Measurements from ENCODE around the gene APBA2.

Gene APBA2

DNA sequence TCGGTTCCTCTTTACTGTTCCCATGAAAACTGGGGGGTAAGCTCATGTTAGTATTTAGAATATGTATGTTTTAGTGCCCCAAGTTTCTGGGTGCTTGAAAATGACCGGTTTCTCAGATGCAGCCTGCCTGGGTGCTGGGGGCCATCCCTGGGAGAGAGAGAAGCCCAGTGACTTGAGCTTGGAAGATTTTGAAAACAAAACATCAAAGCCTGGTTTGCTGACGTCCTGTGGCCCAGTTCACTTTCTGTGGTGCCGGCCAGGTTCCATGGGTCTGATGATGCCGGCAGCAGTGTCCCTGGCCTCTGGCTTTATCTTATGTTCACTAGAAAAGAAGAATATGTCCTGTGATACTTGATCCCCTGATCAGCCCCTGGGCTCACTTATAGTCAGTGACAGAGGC lies 17.1 kb downstream of the APBA2 start:
- Histone ChIP-seq H3K79me2 (ENCODE audit: insufficient read depth, low read length) (no peaks in the 10 kb centered on the region), H3K9me3 (ENCODE audit: insufficient read depth, low read length, severe bottlenecking) (no peaks in the 10 kb centered on the region), H2AFZ (ENCODE audit: low read depth, low read length) (no peak overlapping the region), H3K27ac (ENCODE audit: low read length) (no peak overlapping the region), H3K4me1 (ENCODE audit: insufficient read depth, low read length) (no peaks in the 10 kb centered on the region), H3K4me2 (ENCODE audit: insufficient read depth, low read length) (no peak overlapping the region), H3K9ac (ENCODE audit: low read depth, low read length) (no peak overlapping the region), H3K27me3 (ENCODE audit: insufficient read depth, low read length, poor library complexity) (no peaks in the 10 kb centered on the region), H3K4me3 (ENCODE audit: low read depth in 1 of 2, low read length in 2 of 2) (no peak overlapping the region), H3K36me3 (ENCODE audit: insufficient read depth, low read length) (no peaks in the 10 kb centered on the region), H4K20me1 (ENCODE audit: insufficient read depth, low read length) (no peaks in the 10 kb centered on the region)
- ATAC-seq (ENCODE audit: insufficient read depth, low read depth), result no peak
- TF ChIP-seq, protein P1, sequence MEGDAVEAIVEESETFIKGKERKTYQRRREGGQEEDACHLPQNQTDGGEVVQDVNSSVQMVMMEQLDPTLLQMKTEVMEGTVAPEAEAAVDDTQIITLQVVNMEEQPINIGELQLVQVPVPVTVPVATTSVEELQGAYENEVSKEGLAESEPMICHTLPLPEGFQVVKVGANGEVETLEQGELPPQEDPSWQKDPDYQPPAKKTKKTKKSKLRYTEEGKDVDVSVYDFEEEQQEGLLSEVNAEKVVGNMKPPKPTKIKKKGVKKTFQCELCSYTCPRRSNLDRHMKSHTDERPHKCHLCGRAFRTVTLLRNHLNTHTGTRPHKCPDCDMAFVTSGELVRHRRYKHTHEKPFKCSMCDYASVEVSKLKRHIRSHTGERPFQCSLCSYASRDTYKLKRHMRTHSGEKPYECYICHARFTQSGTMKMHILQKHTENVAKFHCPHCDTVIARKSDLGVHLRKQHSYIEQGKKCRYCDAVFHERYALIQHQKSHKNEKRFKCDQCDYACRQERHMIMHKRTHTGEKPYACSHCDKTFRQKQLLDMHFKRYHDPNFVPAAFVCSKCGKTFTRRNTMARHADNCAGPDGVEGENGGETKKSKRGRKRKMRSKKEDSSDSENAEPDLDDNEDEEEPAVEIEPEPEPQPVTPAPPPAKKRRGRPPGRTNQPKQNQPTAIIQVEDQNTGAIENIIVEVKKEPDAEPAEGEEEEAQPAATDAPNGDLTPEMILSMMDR (IDR thresholded peaks at IDR 0.05; ENCODE audit: borderline replicate concordance, extremely low read depth, low read length, poor library complexity, severe bottlenecking), result no peak
- TF ChIP-seq EZH2 (IDR thresholded peaks at IDR 0.05; ENCODE audit: borderline replicate concordance, low read depth, low read length, severe bottlenecking), result no peak
- no peak for DNase-seq

DNA sequence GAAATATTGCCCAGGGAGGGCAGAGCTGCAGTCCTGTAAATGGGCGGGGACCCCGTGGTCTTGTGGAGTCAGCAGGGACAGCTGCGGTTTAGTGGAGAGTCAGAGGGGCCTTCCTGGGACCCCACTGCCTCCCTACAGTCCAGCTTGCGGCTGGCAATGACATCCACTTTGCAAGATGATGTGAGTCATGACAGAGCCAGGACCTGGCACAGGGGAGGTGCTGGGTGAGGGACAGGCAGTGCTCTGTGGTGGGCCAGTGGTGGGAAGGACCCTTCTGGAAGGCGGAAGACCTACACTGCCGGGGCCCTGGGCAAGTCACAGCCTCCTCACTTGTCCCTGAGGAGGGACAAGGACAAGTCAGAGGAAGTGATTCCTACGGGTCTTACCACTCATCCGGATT lies 17.8 kb downstream of the APBA2 start:
- no peak for DNase-seq
- Histone ChIP-seq H3K9ac (ENCODE audit: low read depth, low read length) (no peak overlapping the region), H2AFZ (ENCODE audit: low read depth, low read length) (no peak overlapping the region), H3K36me3 (ENCODE audit: insufficient read depth, low read length) (no peaks in the 10 kb centered on the region), H3K4me1 (ENCODE audit: insufficient read depth, low read length) (no peaks in the 10 kb centered on the region), H4K20me1 (ENCODE audit: insufficient read depth, low read length) (no peaks in the 10 kb centered on the region), H3K79me2 (ENCODE audit: insufficient read depth, low read length) (no peaks in the 10 kb centered on the region), H3K4me2 (ENCODE audit: insufficient read depth, low read length) (no peak overlapping the region), H3K27me3 (ENCODE audit: insufficient read depth, low read length, poor library complexity) (no peaks in the 10 kb centered on the region), H3K9me3 (ENCODE audit: insufficient read depth, low read length, severe bottlenecking) (no peaks in the 10 kb centered on the region), H3K27ac (ENCODE audit: low read length) (no peak overlapping the region), H3K4me3 (ENCODE audit: low read depth in 1 of 2, low read length in 2 of 2) (no peak overlapping the region)
- TF ChIP-seq, protein P1 (IDR thresholded peaks at IDR 0.05; ENCODE audit: borderline replicate concordance, extremely low read depth, low read length, poor library complexity, severe bottlenecking), result no peak
- TF ChIP-seq EZH2 (IDR thresholded peaks at IDR 0.05; ENCODE audit: borderline replicate concordance, low read depth, low read length, severe bottlenecking), result no peak
- no peak for ATAC-seq (ENCODE audit: insufficient read depth, low read depth)

DNA sequence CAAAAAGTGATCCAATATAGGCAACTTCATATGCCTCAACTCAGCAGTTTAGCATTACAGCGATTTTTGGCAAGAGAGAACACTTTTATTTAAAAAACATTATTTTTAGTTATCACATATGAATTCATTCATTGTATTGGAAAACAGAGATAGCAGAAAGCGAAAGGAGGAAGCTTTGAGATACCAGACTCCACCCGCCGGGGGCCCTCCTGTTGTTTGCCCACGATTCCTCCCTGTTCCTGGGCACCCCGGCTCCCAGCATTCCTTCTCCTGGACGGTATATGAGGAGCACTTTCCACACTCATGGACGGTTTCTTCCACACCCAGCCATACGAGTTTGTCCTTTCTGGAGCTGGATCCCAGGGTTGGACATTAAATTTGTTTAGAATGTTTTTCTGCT lies 18.2 kb downstream of the APBA2 start:
- TF ChIP-seq EZH2 (IDR thresholded peaks at IDR 0.05; ENCODE audit: borderline replicate concordance, low read depth, low read length, severe bottlenecking), result no peak
- TF ChIP-seq, protein P1 (IDR thresholded peaks at IDR 0.05; ENCODE audit: borderline replicate concordance, extremely low read depth, low read length, poor library complexity, severe bottlenecking), result no peak
- no peak overlapping the region for H3K4me2 ChIP-seq (ENCODE audit: insufficient read depth, low read length)
- H4K20me1 ChIP-seq (ENCODE audit: insufficient read depth, low read length), result no peaks in the 10 kb centered on the region
- no peaks in the 10 kb centered on the region for H3K27me3 ChIP-seq (ENCODE audit: insufficient read depth, low read length, poor library complexity)
- H2AFZ ChIP-seq (ENCODE audit: low read depth, low read length), result no peak overlapping the region
- no peak for DNase-seq
- no peak overlapping the region for H3K4me3 ChIP-seq (ENCODE audit: low read depth in 1 of 2, low read length in 2 of 2)
- no peak for ATAC-seq (ENCODE audit: insufficient read depth, low read depth)
- no peaks in the 10 kb centered on the region for H3K4me1 ChIP-seq (ENCODE audit: insufficient read depth, low read length)
- no peak overlapping the region for H3K9ac ChIP-seq (ENCODE audit: low read depth, low read length)
- no peak overlapping the region for H3K27ac ChIP-seq (ENCODE audit: low read length)
- no peaks in the 10 kb centered on the region for H3K36me3 ChIP-seq (ENCODE audit: insufficient read depth, low read length)
- H3K9me3 ChIP-seq (ENCODE audit: insufficient read depth, low read length, severe bottlenecking), result no peaks in the 10 kb centered on the region
- H3K79me2 ChIP-seq (ENCODE audit: insufficient read depth, low read length), result no peaks in the 10 kb centered on the region

Measured in DND-41 (cell line).